Peyer's patch (tissue), 4 donors: ENCODE measurements around the gene LZIC.
A peak's percentile ranks its signal among the peaks of the same experiment; 100 is the strongest.

Source experiments
- CTCF ChIP-seq, 6 experiments: fragments of 450-650 bp in 4 of 6; fragments of 200-600 bp in 2 of 6; sonication (generic) in 1 of 6; IDR thresholded peaks; one replicate each; pipeline ENCODE4 v1.5.1; 2017 to 2019; ENCODE audit warnings: antibody characterized with exemption in 6 of 6, mild to moderate bottlenecking in 3 of 6, moderate library complexity in 1 of 6
- POLR2A ChIP-seq, 2 donors: fragments of 450-650 bp; IDR thresholded peaks; one replicate each; pipeline ENCODE4 v1.5.1; 2017; ENCODE audit warnings: antibody characterized with exemption in 2 of 2, mild to moderate bottlenecking in 2 of 2, moderate library complexity in 2 of 2

- peak in 2 of 6 experiments; percentile 7 to 12 for TF ChIP-seq CTCF (IDR thresholded peaks at IDR 0.05)
- peak; percentile 93 to 96 for TF ChIP-seq POLR2A (IDR thresholded peaks at IDR 0.05)
Measured at GRCh38 chr1:9942939-9943788, at the start of gene LZIC, which contains the start of gene NMNAT1.
